GM12874 (cell line): ENCODE results near the gene ATG2B.

Source experiments
- TF ChIP-seq, protein P1 (sequence below): IDR thresholded peaks from 2 replicates; pipeline ENCODE4 v1.5.1; 2011; ENCODE audit warnings: low read depth, mild to moderate bottlenecking, control low read depth, low read length, moderate library complexity; ENCODE audit not compliant: insufficient read depth

Gene ATG2B

DNA sequence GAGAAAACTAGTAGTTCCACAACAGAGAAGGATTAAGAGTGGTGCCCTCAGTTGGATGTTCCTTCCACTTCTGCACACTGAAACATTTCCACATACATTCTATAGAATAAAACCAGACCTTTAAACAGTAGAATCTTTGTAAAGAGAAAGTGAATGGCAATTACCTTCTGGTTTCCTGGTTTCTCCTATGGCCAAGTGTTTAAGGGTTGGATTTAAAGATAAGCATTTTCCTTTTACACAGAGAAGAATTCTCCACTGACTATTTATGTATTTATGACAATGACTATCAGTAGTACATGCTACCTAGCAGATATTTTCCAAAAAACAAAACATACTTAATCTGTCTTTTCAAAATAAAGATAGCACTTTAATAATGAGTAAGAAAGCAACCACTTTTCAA, 3.2 kb downstream of the ATG2B start:
- TF ChIP-seq, protein P1, sequence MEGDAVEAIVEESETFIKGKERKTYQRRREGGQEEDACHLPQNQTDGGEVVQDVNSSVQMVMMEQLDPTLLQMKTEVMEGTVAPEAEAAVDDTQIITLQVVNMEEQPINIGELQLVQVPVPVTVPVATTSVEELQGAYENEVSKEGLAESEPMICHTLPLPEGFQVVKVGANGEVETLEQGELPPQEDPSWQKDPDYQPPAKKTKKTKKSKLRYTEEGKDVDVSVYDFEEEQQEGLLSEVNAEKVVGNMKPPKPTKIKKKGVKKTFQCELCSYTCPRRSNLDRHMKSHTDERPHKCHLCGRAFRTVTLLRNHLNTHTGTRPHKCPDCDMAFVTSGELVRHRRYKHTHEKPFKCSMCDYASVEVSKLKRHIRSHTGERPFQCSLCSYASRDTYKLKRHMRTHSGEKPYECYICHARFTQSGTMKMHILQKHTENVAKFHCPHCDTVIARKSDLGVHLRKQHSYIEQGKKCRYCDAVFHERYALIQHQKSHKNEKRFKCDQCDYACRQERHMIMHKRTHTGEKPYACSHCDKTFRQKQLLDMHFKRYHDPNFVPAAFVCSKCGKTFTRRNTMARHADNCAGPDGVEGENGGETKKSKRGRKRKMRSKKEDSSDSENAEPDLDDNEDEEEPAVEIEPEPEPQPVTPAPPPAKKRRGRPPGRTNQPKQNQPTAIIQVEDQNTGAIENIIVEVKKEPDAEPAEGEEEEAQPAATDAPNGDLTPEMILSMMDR, result no peak

DNA sequence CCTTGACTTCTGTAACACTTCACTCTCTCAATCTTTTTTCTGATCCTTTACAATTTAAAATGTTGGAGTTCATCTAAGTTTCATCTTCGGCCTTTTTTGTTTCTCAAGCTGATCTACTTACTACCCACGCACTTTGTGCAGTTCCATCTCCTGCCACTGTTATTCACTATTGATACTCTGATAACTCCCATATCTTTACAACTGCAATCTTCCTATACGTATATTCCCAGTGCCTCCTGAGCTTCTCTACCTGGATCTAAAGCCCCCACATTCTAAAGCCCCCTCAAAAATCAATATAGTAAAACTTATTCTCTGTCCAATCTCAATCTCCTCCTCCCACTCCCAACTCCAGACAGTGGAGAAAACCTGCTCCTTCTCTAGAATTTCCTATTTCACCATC, 5.9 kb downstream of the ATG2B start:
- TF ChIP-seq, protein P1, result no peak

DNA sequence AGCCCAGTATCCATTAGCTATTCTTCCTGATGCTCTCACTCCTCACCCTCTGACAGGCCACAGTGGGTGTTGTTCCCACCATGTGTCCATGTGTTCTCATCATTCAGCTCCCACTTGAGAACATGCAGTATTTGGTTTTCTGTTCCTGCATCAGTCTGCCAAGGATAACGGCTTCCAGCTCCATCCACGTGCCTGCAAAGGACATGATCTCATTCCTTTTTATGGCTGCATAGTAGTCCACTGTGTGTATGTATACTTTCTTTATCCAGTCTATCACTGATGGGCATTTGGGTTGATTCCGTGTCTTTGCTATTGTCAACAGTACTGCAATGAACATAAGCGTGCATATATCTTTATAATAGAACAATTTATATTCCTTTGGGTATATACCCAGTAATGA, 8.9 kb downstream of the ATG2B start:
- TF ChIP-seq, protein P1, result no peak

DNA sequence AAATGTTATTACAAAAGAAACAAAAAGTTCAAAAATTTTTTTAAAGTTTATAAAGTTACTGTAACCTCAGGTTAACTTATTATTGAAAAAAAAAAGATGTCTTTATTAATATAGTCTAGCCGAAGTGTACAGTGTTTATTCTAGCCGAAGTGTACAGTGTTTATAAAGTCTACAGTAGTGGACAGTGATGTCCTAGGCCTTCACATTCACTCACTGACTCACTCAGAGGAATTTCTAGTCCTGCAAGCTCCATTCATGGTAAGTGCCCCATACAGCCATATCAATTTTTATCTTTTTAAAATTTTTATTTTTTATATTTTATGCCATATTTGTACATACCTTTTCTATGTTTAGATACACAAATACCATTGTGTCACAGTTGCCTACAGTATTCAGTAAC, 10.4 kb downstream of the ATG2B start:
- TF ChIP-seq, protein P1, result no peak

DNA sequence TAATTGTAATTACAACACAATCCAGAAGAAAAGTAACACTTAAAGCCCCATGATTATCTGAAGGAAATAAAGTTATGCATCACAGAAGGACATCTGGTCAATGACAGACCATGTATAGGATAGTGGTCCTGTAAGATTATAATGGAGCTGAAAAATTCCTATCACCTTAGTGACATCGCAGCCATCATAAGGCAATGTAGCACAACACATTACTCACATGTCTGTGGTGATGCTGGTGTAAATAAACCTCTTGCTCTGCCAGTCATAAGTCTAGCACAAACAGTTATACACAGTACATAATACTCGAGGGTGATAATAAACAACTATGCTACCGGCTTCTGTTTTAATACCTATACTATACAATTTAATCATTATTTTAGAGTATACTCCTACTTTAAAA, 11.2 kb downstream of the ATG2B start:
- TF ChIP-seq, protein P1, result no peak

DNA sequence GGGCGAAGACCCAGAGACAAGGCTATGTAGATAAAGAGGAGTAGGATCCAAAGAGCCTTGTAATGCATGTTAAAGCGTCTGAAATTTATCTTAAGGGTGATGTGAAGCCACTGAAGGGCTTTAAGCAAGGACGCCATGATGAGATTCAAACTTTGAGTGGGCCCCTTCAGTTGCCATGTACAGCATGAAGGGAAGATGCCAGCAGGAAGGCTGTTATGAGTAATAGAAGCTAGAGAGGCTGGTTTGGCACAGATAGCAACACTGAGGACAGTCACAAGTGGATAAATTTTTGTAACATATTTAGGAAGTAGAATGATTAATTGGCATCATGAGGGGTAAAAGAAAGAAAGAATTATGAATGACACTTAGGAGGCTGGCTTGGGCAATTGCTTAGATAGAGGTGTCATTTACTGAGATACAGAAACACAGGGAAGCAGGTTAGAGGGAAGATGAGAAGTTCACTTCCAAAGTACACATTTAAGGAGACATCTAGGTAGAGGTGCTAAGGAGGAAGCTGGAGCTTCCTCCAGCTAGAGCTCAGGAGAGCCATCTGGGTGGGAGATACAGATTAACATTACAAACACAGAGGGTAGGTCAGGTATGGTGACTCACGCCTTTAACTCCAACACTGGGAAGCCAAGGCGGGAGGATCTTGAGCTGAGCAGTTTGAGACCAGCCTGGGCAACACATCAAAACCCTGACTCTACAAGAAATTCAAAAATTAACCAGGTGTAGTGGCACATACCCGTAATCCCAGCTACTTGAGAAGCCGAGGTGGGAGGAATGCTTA, 13.7 kb downstream of the ATG2B start:
- TF ChIP-seq, protein P1, result no peak

DNA sequence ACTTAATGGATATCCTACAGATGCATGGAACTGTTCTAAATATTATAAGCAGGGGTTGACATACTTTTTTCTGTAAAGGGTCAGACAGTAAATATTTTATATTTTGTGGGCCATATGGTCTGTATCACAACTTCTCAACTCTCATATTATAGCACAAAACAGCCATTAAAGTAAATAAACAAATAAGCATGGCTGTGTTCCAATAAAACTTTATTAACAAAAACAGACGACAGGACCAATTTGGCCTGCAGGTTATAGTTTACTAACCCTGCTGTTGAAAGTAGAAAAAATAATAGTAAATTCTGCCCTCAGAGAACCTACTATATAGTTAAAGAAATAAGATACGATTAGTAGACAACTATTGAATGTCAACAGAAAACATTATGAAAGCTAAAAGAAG, 17.5 kb downstream of the ATG2B start:
- TF ChIP-seq, protein P1, result no peak

DNA sequence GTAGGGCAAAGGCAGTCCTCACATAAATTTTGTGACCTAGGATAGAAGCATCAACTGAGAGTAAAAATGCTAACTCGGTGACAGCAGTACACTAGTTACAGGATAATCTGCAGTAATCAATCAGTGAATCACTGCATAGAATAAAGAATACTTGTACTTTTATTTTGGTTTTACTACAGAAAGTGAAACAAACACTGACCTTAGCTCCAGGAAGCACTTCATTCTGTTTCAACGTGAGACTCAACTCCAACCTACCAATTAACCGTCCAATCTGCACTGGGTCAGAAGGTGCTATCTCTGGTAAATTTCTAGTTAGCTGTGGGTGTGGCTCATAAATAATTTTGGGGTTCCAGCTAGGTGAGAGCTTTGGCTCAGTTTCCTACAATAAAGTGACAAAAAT, 21.8 kb downstream of the ATG2B start:
- TF ChIP-seq, protein P1, result no peak
